Urinary bladder (tissue), 4 donors: ENCODE results near the gene CCDC124. TPM values are rescaled to one million over a fixed set of nuclear protein-coding genes. Genes with fewer than 3 reads are reported as not detected.
"Not testable (repeated sequence)": the region's sequence is repeated elsewhere in the genome, so short reads cannot be mapped to it uniquely, and the experiment has no call there.

Experiments
- DNase-seq: peaks from one replicate; pipeline ENCODE4 v3.0.0-alpha.2; 2015; ENCODE audit errors: extremely low spot score
- H3K27ac ChIP-seq: one replicate; pipeline ENCODE4 v1.5.1; 2013; ENCODE audit warnings: low read depth, mild to moderate bottlenecking, moderate library complexity
- H3K36me3 ChIP-seq: one replicate; pipeline ENCODE4 v1.6.1; 2013; ENCODE audit warnings: mild to moderate bottlenecking, moderate library complexity; ENCODE audit not compliant: insufficient read depth
- H3K4me1 ChIP-seq: one replicate; pipeline ENCODE4 v1.6.1; 2013; ENCODE audit warnings: mild to moderate bottlenecking, moderate library complexity; ENCODE audit not compliant: insufficient read depth
- H3K4me3 ChIP-seq: one replicate; pipeline ENCODE4 v1.5.1; 2013; ENCODE audit warnings: low read depth, low read length
- WGBS: extraction: QIAGEN DNeasy Blood & Tissue Kit; methylation state at CpG from one replicate; pipeline ENCODE4 v1.1.7; 2013; 5-methylcytosine and 5-hydroxymethylcytosine counted together
- polyA plus RNA-seq: library from polyadenylated mRNA; stranded (reverse); fragments of 200-250 nt; gene quantifications from one replicate; pipeline ENCODE4 v1.2.3, GENCODE V29; 2013
- total RNA-seq: library from RNA; depleted of rRNA; stranded (reverse); fragments of >200 nt; gene quantifications from one replicate; pipeline ENCODE4 v1.2.3, GENCODE V29; 2014
- donor health status: healthy with polysubstance abuse.
- donor health status: healthy.

CCDC124 gene
- total and polyA plus RNA-seq, 2 donors = 9.7 to 149 TPM

GRCh38 chr19:17972230-17972629, 39.4 kb downstream of the CCDC124 start:
- H3K36me3 ChIP-seq = no peaks in the 10 kb centered on the region

GRCh38 chr19:17973759-17974158, 40.9 kb downstream of the CCDC124 start:
- 95% methylated on average over 23 of the region's 23 CpGs for WGBS
- H3K27ac ChIP-seq = no peak overlapping the region
- no peaks in the 10 kb centered on the region for H3K36me3 ChIP-seq
- no peak for DNase-seq
- H3K4me3 ChIP-seq = no peak overlapping the region
- H3K4me1 ChIP-seq = no peaks in the 10 kb centered on the region

More at GRCh38 chr19:17972230-17972629, 39.4 kb downstream of the CCDC124 start:
- Histone ChIP-seq H3K4me3 (no peak overlapping the region), H3K27ac (no peak overlapping the region), H3K4me1 (no peaks in the 10 kb centered on the region)
- DNase-seq = no peak
- WGBS = 83% methylated on average over 1 of the region's 1 CpG

GRCh38 chr19:17974551-17974950, 41.7 kb downstream of the CCDC124 start:
- Histone ChIP-seq H3K27ac (no peak overlapping the region), H3K4me1 (no peaks in the 10 kb centered on the region), H3K36me3 (no peaks in the 10 kb centered on the region), H3K4me3 (no peak overlapping the region)
- no peak for DNase-seq
- 81% methylated on average over 6 of the region's 6 CpGs for WGBS

- Histone ChIP-seq H3K36me3 (no peaks in the 10 kb centered on the region), H3K4me1 (no peaks in the 10 kb centered on the region), H3K4me3 (no peak overlapping the region), H3K27ac (no peak overlapping the region)
- no peak for DNase-seq
- 87% methylated on average over 8 of the region's 8 CpGs for WGBS
These were observed 42.2 kb downstream of the CCDC124 start for GRCh38 chr19:17975032-17975431.

GRCh38 chr19:17977021-17977420, 44.2 kb downstream of the CCDC124 start:
- no peaks in the 10 kb centered on the region for H3K4me1 ChIP-seq
- 87% methylated on average over 4 of the region's 4 CpGs for WGBS
- H3K4me3 ChIP-seq = no peak overlapping the region
- DNase-seq = no peak
- H3K27ac ChIP-seq = no peak overlapping the region
- H3K36me3 ChIP-seq = no peaks in the 10 kb centered on the region

GRCh38 chr19:17977488-17977887, 44.7 kb downstream of the CCDC124 start:
- no peak overlapping the region for H3K4me3 ChIP-seq
- H3K4me1 ChIP-seq = no peaks in the 10 kb centered on the region
- no peak for DNase-seq
- WGBS = 41% methylated on average over 7 of the region's 7 CpGs
- no peaks in the 10 kb centered on the region for H3K36me3 ChIP-seq
- H3K27ac ChIP-seq = no peak overlapping the region

GRCh38 chr19:17981611-17982010, 48.8 kb downstream of the CCDC124 start:
- no peak overlapping the region for H3K27ac ChIP-seq
- DNase-seq = no peak
- H3K4me1 ChIP-seq = no peaks in the 10 kb centered on the region
- no peaks in the 10 kb centered on the region for H3K36me3 ChIP-seq
- H3K4me3 ChIP-seq = no peak overlapping the region
- 94% methylated on average over 38 of the region's 38 CpGs for WGBS

- 75% methylated on average over 22 of the region's 22 CpGs for WGBS
- Histone ChIP-seq H3K27ac (no peak overlapping the region), H3K4me3 (no peak overlapping the region), H3K4me1 (no peaks in the 10 kb centered on the region), H3K36me3 (no peaks in the 10 kb centered on the region)
- DNase-seq = no peak
These were observed 49.6 kb downstream of the CCDC124 start for GRCh38 chr19:17982430-17982829.

- H3K27ac ChIP-seq = no peak overlapping the region
- 70% methylated on average over 17 of the region's 17 CpGs for WGBS
- no peak for DNase-seq
- no peaks in the 10 kb centered on the region for H3K36me3 ChIP-seq
- no peak overlapping the region for H3K4me3 ChIP-seq
- no peaks in the 10 kb centered on the region for H3K4me1 ChIP-seq
These were observed 52.4 kb downstream of the CCDC124 start for GRCh38 chr19:17985037-17985818.

GRCh38 chr19:17986569-17986968, 53.8 kb downstream of the CCDC124 start:
- not testable (repeated sequence) for H3K36me3 ChIP-seq, H3K27ac ChIP-seq, DNase-seq, H3K4me1 ChIP-seq, H3K4me3 ChIP-seq
- 89% methylated on average over 8 of the region's 8 CpGs for WGBS

GRCh38 chr19:17988161-17988560, 55.3 kb downstream of the CCDC124 start:
- 92% methylated on average over 13 of the region's 13 CpGs for WGBS
- DNase-seq = no peak
- no peak overlapping the region for H3K4me3 ChIP-seq
- no peaks in the 10 kb centered on the region for H3K4me1 ChIP-seq
- H3K27ac ChIP-seq = no peak overlapping the region
- no peaks in the 10 kb centered on the region for H3K36me3 ChIP-seq

- 91% methylated on average over 16 of the region's 16 CpGs for WGBS
- DNase-seq = no peak
- Histone ChIP-seq H3K4me3 (no peak overlapping the region), H3K27ac (no peak overlapping the region), H3K36me3 (no peaks in the 10 kb centered on the region), H3K4me1 (no peaks in the 10 kb centered on the region)
These were observed 56.7 kb downstream of the CCDC124 start for GRCh38 chr19:17989425-17990094.

GRCh38 chr19:17993076-17993813, 60.4 kb downstream of the CCDC124 start:
- 81% methylated on average over 27 of the region's 27 CpGs for WGBS
- Histone ChIP-seq H3K4me1 (no peaks in the 10 kb centered on the region), H3K4me3 (no peak overlapping the region), H3K36me3 (no peaks in the 10 kb centered on the region), H3K27ac (no peak overlapping the region)
- no peak for DNase-seq
